GM19328 (cell line): ENCODE results near the gene CCDC50.
A peak's percentile ranks its signal among the peaks of the same experiment; 100 is the strongest.

Experiments
- ATAC-seq: cut with Tn5 transposase; IDR thresholded peaks from one replicate; pipeline ENCODE4 v1.9.1; 2021; ENCODE audit warnings: mild to moderate bottlenecking, moderate library complexity; ENCODE audit not compliant: unreplicated experiment

Gene CCDC50

DNA sequence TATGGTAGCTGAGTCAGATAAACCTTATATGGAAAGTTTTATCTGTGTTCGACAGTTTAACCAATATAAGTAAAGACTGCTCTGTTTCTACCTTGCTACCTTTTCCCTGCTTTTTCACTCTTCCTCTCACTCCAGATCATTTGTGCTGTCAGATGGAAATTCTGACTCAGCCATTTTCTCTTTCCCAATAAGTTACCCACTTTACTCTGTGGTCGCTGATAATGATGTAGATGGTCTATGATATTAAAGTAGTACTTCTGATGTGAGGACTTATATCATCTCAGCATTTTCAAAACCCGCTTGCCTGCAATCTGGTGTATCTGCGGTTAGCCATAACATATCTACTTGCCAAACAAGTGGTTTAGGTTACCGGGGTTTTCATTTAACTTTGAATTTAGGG is 16.1 kb downstream of the CCDC50 start:
- ATAC-seq: no peak

DNA sequence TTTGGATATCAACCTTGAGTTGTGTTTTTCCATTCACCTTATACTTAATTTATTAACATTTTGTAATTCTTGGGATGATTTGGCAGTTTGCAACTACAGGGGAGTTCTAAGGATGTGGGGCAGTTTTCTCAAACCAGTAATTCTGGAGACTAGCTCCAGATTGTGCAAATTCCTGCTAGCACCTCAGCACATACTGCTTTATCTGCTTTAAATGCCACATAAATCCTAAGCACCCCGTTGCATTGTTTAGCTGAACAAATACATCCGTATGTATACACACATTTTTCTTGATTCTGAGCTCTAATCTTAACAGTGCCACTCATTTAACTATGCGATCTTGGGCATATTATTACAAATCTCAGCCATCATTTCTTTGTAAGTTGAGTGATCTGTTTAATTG is 18.0 kb downstream of the CCDC50 start:
- no peak for ATAC-seq

DNA sequence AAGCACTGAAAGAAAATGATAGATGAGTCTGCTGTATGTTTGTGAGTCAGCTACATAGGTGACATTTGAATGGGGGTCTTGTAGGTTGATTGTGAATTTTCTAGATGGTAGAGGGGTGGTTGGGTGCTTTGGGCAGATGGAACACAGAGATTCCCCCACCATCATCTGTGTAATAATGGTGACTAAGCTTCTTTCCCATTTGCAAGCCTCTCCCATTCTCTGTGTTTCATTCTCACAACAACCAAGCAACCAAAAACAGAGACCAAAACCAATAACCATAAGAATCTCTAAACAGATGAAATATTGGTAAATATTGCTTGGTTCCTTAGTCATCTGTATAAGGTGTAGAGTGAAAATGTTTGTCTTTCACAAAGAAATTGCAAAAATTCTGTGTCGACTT is 18.9 kb downstream of the CCDC50 start:
- ATAC-seq: no peak

DNA sequence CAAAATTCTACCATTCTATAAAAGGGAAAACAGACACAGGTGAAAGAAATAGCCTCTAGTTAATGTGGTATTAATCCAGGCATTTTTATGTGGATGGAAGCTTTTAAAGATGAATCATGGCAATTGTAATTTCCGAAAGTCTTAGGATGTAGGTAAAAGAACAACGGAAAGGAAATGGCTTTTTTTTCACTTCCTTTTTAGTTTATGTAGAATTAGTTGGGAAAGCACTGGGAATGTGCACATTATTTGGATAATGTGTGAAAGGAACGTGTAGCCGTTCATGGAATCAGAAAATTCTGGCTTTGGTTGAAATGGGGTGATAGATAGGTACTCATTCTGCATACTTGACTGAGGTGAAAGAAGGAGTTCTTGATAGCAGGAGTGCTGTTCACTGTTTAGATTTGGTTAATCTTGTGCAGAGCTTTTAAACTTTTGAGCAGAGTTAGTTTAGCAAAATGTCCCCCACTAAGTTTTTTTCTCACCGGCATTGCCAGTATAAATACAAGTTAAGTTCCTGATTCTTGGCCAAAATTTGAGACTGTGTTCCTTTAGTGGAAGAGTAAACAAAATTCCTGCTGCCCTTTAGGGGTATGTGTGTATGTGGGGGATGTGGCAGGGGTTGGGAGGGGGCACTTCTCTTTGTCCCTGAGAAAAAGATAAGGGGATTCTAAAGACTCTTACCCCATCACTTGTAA is 21.3 kb downstream of the CCDC50 start:
- no peak for ATAC-seq

DNA sequence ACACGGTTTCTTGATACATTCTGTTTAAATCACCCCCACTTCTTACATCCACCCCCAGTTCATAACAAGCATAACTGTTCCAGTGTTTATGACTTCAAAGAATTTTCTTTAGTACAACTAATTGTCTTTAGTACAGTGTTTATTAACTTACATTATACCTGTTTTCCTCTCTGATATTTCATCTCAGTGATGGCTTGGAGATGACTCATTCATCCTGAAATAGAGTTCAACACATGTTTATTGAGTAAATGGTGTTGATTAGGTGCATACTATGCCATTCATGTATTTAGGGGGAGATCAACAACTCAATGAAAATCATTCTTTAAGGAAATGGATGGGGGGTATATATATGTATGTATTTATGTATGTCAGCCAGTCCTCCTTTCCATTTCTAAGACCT is 22.8 kb downstream of the CCDC50 start:
- ATAC-seq: no peak

DNA sequence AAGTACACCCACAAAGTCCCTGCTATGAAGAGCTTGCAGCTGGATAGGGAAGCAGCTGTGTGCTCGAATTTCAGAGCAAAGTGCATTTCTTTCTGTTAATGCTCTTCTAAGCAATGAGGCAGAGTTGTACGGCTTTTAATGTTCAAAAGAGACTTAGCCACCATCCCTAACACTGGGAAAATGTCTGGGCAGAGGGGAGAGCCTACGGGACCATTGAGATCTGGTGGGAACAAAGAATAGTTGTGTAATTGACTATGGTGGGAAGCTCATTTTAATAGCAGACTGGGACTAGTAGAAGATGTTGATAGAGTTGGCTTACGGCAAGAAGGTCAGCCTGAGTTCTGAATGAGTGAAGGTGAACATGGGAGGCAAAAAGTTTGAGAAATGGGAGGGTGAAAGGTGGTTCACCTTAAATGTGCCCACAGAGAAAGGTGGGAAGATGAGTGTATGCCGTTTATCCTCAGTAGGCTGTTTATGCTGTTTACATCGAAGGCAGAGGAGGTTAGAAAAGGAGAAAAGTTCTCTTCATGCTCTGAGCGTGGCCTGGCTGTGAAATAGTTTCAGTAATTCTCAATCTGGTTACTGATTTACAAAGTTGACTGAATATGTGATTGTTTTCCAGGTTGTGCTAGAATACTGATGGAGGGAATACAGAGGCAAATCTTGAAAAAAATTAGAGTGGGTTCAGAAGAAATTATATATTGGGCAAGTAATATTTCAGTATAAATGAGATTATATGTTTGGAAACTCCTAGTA is 24.0 kb downstream of the CCDC50 start:
- ATAC-seq: no peak

DNA sequence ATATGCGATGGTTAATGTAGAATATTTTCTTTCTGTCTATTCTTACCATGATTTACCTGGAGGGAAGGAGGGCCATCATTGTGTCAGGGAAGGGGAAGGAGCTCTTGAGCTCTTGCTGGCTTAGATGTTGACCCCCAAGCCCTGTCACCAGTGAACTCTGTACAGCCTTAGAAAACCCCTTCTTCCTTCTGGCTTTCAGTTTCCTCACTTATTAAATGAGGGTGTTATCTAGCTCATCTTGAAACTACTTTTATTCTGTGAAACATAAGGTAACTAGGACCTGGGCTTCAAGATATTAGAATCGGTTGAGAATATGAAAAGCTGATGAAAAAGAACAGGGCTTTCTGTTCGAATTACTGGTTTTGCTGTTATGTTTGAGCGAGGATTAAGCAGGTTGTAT is 26.2 kb downstream of the CCDC50 start:
- ATAC-seq: peak; percentile 67

DNA sequence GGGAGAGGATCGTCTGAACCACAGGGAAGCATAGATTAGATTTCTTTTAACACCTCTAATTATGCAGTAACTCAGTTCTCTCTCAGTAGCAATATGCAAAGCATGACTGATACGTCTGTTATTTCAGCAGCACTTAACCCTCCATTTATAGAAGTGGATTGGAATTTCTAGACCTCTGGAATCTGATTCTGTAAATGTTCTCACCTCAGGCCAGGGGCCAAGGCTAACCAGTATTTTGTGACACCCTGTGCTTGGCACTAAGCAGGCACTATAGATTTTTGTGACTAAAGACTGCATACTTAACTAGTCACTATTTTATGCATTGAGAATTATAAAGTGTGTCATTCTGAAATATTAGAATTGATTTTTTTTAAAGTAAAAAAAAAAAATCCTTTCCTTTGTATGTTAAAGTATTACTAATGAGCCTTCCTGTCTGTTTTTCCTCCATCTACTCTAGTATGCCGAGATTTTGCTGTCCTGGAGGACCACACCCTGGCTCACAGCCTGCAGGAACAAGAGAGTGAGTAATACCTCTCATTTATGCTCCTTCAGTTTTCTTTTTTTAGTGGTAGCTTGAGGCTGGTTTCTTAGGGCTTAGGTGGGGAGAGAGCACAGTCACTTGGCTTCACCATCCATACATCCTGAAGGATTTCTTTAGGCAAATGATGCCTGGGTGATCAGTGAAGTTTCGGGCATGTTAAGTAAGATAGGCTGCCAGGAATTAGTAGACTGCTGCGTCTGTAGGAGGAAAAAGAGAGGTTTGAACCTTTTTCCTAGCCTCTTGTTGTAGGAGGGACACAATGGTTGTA is 27.6 kb downstream of the CCDC50 start:
- ATAC-seq: no peak

DNA sequence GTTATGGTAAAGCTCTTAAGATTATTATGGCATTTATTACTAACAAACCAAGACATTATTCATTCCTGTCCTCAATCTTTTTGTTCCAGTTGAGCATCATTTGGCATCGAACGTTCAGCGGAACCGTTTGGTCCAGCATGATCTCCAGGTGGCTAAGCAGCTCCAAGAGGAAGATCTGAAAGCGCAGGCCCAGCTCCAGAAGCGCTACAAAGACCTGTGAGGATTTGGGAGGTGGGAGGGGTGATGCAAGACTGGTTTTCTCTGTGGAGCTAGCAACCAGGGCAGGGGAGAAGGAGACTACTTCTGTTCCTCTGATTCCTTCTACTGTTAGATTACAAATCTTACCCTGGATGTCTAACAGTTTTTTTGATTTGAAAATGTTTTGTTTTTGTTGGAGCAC is 28.7 kb downstream of the CCDC50 start:
- ATAC-seq: no peak

DNA sequence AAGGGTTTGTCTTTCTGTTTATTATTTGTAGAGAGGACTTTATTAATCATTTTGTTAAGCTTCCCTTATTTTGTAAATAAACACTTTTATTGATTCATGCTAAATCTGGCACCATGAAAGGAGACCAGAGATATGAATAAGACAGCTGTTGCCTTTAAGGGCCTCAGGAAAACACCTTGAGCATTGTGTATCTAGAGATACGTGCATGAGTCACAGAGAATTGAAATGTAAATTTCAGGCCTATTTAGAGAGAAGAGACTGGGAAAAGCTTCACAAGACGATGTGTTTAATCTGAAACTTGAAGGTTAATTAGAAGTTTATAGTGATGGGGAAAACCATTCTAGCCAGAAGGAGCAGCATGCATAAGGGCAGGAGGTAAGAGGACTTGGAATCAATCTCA is 29.7 kb downstream of the CCDC50 start:
- ATAC-seq: no peak

DNA sequence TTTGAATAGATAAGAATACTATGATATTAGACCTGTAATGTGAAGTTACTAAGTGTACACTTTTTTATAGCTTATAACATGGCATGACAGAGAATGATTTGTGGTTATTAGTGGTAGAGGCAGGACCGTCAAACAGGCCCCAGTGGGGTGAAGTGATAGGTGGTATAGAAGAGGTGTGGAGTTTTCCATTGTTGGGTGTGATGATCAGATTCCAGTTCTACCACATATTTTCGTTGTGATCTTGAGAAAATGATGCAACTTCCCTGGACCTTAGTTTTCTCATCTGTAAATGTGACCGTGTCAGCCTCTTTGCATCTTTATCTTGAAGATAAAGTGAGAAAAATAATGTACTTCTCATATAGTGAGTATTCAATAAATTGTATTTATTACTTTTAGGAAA is 31.4 kb downstream of the CCDC50 start:
- no peak for ATAC-seq

DNA sequence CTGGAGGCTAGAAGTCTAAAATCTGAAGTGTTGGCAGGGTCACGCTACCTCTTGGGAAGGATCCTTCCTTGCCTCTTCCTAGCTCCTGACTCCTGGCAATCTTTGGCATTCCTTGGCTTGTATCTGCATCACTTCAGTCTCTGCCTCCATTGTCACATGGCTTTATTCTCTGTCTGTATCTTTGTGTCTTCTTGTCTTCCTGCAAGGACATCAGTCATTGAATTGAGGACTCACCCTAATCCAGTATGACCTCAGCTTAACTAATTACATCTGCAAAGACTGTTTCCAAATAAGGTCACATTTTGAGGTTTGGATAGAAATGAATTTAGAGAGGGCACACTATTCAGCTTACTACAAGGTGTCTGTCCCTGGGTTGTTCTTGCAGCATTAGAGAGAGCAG is 32.3 kb downstream of the CCDC50 start:
- no peak for ATAC-seq

DNA sequence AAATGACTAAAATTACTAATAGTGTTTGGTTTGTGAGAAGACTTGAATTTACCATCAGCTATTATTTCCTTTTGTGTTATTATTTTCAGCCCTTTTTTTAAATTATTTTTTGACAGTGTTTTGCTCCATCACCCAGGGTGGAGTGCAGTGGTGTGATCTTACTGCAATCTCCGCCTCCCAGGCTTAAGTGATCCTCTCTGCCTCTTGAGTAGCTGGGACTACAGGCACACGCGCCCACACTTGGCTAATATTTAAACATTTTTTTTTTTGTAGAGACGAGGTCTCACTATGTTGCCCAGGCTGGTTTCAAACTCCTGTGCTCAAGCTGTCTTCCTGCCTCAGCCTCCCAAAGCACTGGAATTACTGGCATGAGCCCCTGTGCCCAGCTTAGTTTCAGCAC is 32.8 kb downstream of the CCDC50 start:
- no peak for ATAC-seq

DNA sequence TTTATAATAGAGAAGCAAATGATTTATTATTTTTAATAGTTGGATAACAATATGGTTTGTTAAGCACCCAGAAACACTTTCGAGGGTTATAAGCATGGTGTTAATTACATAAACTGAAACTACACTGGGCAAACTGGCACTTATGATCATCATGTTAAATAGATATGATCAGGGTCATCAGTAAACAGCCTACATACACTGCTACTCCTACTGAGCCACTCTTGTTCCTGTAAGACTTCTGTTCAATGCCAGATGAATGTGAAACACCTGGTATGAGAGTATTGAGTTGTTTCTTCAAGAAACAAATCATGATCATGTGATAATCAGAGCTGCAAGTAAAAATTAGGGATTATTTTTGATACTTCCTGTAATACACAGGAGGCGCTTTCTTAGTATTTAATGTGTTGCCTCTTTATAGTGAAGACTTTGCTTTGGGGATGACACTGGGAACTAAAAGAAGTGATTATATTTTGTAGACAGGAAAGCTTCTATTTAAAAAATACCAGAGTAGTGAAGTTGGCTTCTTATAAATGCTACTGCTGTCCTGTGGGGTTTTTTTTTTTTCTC is 33.4 kb downstream of the CCDC50 start:
- ATAC-seq: no peak

DNA sequence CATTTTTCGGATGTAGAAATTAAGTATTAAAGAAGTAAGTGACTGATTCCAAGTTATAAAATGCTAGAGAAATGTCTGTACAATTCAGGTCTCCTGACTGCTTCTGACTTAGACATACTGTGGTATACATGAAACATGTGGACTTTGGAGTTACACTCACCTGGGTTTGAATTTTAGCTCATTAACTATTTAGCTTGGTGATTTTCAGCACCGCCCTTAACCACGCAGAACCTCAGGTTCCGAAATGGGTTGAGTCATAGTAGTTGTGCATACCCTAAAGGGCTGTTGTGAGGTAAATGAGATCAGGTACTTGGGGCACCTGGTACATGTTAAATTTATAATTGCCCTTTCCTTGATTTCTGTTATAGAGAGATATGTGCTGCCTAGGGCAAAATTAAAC is 34.0 kb downstream of the CCDC50 start:
- ATAC-seq: no peak

DNA sequence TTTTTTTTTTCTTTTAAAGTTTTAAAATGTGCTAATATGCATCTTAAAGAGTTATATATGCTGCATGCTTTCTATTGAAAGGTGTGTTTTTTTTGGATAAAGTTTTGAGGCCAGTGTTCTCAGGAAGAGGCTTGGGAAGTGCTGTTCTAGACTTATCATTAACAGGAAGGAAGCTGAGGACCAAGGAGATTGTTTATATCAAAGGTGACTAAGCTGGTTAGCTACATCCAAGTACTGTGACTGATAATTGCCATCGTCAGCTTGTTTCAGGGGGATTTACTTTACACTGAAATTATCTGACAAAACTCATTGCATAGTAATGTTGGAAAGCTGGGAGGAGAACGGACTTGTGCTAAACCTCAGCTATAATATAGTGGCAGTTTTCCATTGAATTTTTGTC is 37.5 kb downstream of the CCDC50 start:
- ATAC-seq: no peak

DNA sequence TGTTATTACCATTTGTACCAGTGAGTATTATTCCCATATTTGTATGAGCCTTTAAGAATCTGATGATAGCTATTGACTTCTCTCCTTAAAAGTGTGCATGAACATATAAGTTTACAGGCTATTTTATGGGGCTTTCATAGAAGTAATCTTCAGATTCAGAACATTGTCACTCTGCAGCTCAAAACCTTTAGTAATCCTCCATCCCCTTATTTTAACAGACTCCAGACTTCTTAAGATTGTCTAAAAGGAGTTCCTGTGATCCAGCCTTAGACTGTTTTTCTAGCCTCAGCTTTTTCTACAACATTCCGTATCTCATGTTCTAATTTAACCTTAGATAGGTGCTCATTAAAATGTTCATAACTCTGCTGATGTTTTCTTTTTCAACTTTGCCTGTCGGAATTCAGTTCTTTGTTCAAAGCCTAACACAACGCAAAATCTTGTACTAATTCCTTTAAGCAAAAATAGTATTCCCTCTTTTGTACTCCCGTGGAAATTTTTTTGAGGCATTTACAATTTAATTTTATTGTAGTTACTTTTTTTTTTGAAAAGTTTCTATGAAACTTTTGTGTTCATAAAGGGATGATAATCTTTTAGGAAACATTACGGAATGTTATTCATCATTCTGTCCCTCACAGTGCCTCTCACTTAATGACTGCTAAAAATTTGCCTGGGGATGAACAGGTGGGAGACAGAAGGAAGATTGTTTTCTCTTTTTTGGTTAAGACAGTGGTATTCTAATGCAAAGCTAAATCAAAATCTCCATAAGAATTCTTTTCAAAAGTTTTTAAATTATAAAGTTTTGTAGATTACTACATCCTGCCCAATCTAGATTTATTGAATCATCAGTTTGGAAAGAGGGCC is 39.8 kb downstream of the CCDC50 start:
- no peak for ATAC-seq

DNA sequence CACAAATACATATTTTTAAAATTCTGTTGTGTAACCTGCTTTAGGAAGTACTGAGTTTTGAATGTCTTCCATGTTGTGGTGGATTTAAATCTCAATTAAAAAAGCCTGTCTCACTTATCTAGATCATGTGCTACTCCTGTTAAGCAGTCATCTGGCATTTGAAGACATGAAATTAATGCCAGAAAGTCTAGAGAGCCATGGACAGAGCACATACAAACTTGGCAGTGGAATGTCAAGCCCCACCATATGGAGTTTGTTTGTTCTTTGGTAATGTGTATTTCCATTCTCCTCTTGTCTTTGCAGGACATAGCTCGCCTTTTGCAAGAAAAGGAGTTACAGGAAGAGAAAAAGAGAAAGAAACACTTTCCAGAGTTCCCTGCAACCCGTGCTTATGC is 40.4 kb downstream of the CCDC50 start:
- ATAC-seq: no peak

DNA sequence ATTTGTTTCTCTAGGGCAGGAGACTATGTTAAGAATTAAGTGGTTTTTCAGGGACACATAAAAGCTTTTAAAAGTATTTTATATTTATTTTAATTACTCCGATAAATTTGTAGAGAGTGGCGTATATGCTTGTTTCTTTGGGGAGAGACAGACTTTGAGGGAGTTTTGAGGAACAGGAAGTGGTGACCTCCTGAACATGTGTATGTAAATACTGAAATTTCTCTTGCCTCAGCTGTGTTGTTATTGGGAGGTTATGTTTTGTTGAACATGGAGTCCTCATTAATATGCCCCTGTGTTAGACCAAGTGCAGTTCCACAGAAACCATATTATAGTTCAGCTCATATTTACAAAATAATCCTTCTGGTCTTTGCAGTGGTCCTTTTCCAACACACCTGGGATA is 42.9 kb downstream of the CCDC50 start:
- no peak for ATAC-seq

DNA sequence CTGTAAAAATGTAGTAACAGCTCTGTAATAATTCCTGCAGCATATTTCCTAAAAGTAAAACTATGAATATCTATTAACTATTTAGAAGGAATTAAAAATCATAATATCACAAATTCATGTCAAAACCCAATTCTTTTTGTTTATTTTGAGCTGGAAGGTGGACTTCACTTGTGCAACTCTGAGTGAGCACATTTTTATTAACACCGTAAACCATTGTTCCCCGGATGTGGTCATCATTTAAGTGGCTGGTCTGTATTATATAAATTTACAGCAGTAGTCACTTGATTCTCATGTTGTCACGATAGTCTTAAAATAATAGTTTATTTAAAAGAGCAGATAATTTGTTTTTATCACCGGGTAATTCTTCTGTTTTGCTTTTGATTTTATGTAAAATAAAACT is 44.1 kb downstream of the CCDC50 start:
- ATAC-seq: no peak
